MM.1S (cell line): ENCODE results near the gene GSN.

Source experiments
- CTCF ChIP-seq: fragments of 300-600 bp; sonication (generic); IDR thresholded peaks from 2 replicates; pipeline ENCODE4 v1.5.1; 2016; ENCODE audit warnings: antibody characterized with exemption, low read length, mixed read lengths
- EZH2 ChIP-seq: fragments of 300-600 bp; sonication (generic); optimal IDR thresholded peaks from 2 replicates; pipeline ENCODE3; 2017; ENCODE audit warnings: low read depth, mild to moderate bottlenecking, antibody characterized with exemption, low read length, mixed read lengths

DNA sequence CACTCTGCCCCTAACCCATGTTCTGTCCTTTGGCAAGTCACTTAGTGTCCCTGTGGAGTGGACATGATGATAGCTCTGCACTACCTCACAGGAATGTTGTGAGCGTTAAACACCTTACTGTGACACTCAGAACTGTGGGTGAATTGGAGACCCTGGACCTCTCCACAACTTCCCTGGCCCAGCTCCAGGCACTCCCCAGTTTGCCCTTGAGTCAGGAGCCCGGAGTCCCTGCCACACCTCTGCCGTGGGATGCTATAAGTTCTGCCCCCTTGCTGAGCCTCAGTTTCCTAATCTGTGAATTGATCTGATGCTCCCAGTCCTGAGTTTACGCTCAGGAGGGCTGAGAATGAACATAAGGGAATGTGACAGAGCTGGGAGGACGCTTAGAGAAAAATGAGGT lies 34.4 kb downstream of the GSN start:
- no peak for TF ChIP-seq EZH2
- TF ChIP-seq CTCF, result no peak
